ENCODE measurements around the gene TMIE.

The TMIE gene

GRCh38 chr3:46705022-46705530, 3.9 kb downstream of the TMIE start:
- TF ChIP-seq CTCF (IDR thresholded peaks at IDR 0.05; ENCODE audit: insufficient read depth, low read depth, low read length, missing control alignments): peak; percentile 97
- DNase-seq (ENCODE audit: low read depth): peak; percentile 74
- no peak overlapping the region for H3K4me3 ChIP-seq (ENCODE audit: low read depth, low read length)

GRCh38 chr3:46705751-46706552, 4.8 kb downstream of the TMIE start:
- no peak overlapping the region for H3K4me3 ChIP-seq (ENCODE audit: low read depth, low read length)
- no peak for DNase-seq (ENCODE audit: low read depth)
- no peak for TF ChIP-seq CTCF (IDR thresholded peaks at IDR 0.05; ENCODE audit: insufficient read depth, low read depth, low read length, missing control alignments)

- no peak for TF ChIP-seq CTCF (IDR thresholded peaks at IDR 0.05; ENCODE audit: insufficient read depth, low read depth, low read length, missing control alignments)
- no peak for DNase-seq (ENCODE audit: low read depth)
- H3K4me3 ChIP-seq (ENCODE audit: low read depth, low read length): no peak overlapping the region
Measured at GRCh38 chr3:46706771-46707582, 5.8 kb downstream of the TMIE start.

- no peak for DNase-seq (ENCODE audit: low read depth)
- H3K4me3 ChIP-seq (ENCODE audit: low read depth, low read length): no peak overlapping the region
- TF ChIP-seq CTCF (IDR thresholded peaks at IDR 0.05; ENCODE audit: insufficient read depth, low read depth, low read length, missing control alignments): no peak
Measured at GRCh38 chr3:46707601-46708011, 6.4 kb downstream of the TMIE start.

- no peak for TF ChIP-seq CTCF (IDR thresholded peaks at IDR 0.05; ENCODE audit: insufficient read depth, low read depth, low read length, missing control alignments)
- no peak overlapping the region for H3K4me3 ChIP-seq (ENCODE audit: low read depth, low read length)
- DNase-seq (ENCODE audit: low read depth): no peak
Measured at GRCh38 chr3:46708401-46709156, 7.4 kb downstream of the TMIE start.

GRCh38 chr3:46709157-46709654, 8.0 kb downstream of the TMIE start:
- H3K4me3 ChIP-seq (ENCODE audit: low read depth, low read length): no peak overlapping the region
- DNase-seq (ENCODE audit: low read depth): no peak
- no peak for TF ChIP-seq CTCF (IDR thresholded peaks at IDR 0.05; ENCODE audit: insufficient read depth, low read depth, low read length, missing control alignments)
